Aorta (tissue), 5 donors: Measurements from ENCODE around the gene CNOT2. TPM values are rescaled to one million over a fixed set of nuclear protein-coding genes. Genes with fewer than 3 reads are reported as not detected.

ENCODE experiments used
- ATAC-seq: fragments of 200-7000 bp; cut with Tn5 transposase; one replicate; pipeline ENCODE4 v1.9.1; 2022; ENCODE audit warnings: moderate library complexity; ENCODE audit not compliant: low FRiP score
- DNase-seq, 2 donors: peaks; one replicate each; pipeline ENCODE4 v3.0.0-alpha.2; 2020
- H3K27ac ChIP-seq, 2 donors: one replicate each; pipeline ENCODE4 v1.5.1; 2013; ENCODE audit warnings: low read length in 2 of 2, mild to moderate bottlenecking in 2 of 2, moderate library complexity in 2 of 2, control low read depth in 1 of 2, inconsistent platforms in 1 of 2, low read depth in 1 of 2
- H3K27me3 ChIP-seq, 2 donors: one replicate each; pipeline ENCODE4 v1.6.1; 2013; ENCODE audit warnings: control low read depth in 1 of 2, low read length in 1 of 2, mild to moderate bottlenecking in 1 of 2, moderate library complexity in 1 of 2; ENCODE audit not compliant: insufficient read depth in 2 of 2, control insufficient read depth in 1 of 2
- H3K36me3 ChIP-seq, 2 donors: one replicate each; pipeline ENCODE4 v1.6.1; 2013; ENCODE audit warnings: control low read depth in 1 of 2, low read length in 1 of 2, mild to moderate bottlenecking in 1 of 2; ENCODE audit not compliant: insufficient read depth in 2 of 2, control insufficient read depth in 1 of 2
- H3K4me1 ChIP-seq, 2 donors: one replicate each; pipeline ENCODE4 v1.6.1; 2013; ENCODE audit warnings: low read length in 2 of 2, control low read depth in 1 of 2, mild to moderate bottlenecking in 1 of 2, moderate library complexity in 1 of 2; ENCODE audit not compliant: insufficient read depth in 2 of 2, control insufficient read depth in 1 of 2
- H3K4me3 ChIP-seq, 2 donors: one replicate each; pipeline ENCODE4 v1.5.1; 2013; ENCODE audit warnings: low read length in 2 of 2, control low read depth in 1 of 2, mild to moderate bottlenecking in 1 of 2
- H3K9me3 ChIP-seq: one replicate; pipeline ENCODE4 v1.6.1; 2013; ENCODE audit warnings: mild to moderate bottlenecking, low read length; ENCODE audit not compliant: control insufficient read depth
- WGBS, 2 donors: extraction: QIAGEN DNeasy Blood & Tissue Kit; methylation state at CpG; one replicate each; pipeline ENCODE4 v1.1.7; 2013; 5-methylcytosine and 5-hydroxymethylcytosine counted together
- intact Hi-C, 2 donors: fragments of 100-400 bp; cut with DNase I; formaldehyde crosslinking; loops; one replicate each; pipeline versions ENCODE4 v1.14.2 to v1.15.0; 2022
- polyA plus RNA-seq, 2 donors: library from polyadenylated mRNA; stranded (reverse); fragments of 200-250 nt; gene quantifications; one replicate each; pipeline ENCODE4 v1.2.3, GENCODE V29; 2013
- total RNA-seq, 2 donors: library from RNA; stranded (reverse); fragmentation: NEBNext Ultra II Directional; extraction: Animal tissue kit (Norgen Biotek cat#: 25700); gene quantifications; one replicate each; pipeline ENCODE4 v1.2.1, GENCODE V29; 2021
- donor health status: healthy with polysubstance abuse.
- donor health status: Bipolar disorder and iron deficiency.
- donor health status: DM: no; HTN: no; CAD: no.
- donor health status: DM: no; HTN: no; CAD: no.
- donor health status: DM: yes; HTN: yes; CAD: no.

CNOT2 gene
- total and polyA plus RNA-seq, 4 donors = 39.0 to 108 (median 59.2) TPM

DNA sequence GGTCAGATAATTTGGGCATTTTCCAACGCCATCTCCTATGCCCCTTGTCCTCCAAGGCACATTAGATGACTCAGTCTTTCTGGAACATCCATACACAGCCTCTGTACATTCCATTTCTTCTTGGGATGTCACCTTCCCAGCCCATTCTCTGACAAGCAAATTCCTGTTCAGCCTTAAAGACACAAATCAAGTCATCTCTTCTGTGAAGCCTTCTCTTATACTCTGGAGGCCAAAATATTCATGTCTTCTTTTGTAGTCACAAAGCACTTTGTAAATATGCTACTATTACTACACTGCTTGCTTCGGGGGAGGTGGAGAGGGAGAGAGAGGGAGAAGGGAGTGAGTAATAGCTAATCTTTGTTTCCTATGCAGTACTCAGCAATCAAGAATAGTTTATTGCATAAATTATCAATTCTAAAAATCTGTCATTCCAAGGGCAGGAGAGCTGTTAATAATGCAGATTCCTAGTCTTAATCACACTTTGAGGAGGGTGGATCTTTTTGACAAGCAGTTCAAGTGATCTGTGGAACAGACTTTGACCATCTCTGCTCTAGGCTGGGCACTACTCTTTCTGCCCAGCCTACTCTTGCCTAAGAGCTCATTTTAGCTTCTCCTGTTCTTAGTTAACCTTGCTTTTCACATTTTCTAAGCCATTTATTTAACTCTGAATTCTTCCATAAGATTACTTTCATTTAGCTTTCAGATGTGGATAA is 150.7 kb downstream of the CNOT2 start:
- no peak overlapping the region for H3K27ac ChIP-seq
- WGBS, 2 donors = 82 to 86% methylated on average over 2 of the region's 2 CpGs

GRCh38 chr12:70398002-70398401 is 154.8 kb downstream of the CNOT2 start:
- intact Hi-C loops = no loop called here
- Histone ChIP-seq H3K4me1 (no peaks in the 10 kb centered on the region), H3K9me3 (peaks cover 3% of the 10 kb centered on the region), H3K36me3 (peaks cover 0 to 3% of the 10 kb centered on the region in 2 donors), H3K27ac (no peak overlapping the region), H3K27me3 (no peaks in the 10 kb centered on the region), H3K4me3 (no peak overlapping the region)
- ATAC-seq = no peak
- no peak for DNase-seq

More for the DNA sequence above, 150.7 kb downstream of the CNOT2 start:
- H3K36me3 ChIP-seq = no peaks in the 10 kb centered on the region
- H3K27me3 ChIP-seq = no peaks in the 10 kb centered on the region
- intact Hi-C loops = no loop called here
- ATAC-seq (no peak), DNase-seq (no peak)
- H3K9me3 ChIP-seq = peaks cover 3% of the 10 kb centered on the region
- H3K4me1 ChIP-seq = no peaks in the 10 kb centered on the region
- no peak overlapping the region for H3K4me3 ChIP-seq

- WGBS, 2 donors = 82 to 87% methylated on average over 3 of the region's 3 CpGs
Observed at GRCh38 chr12:70398862-70399261, 155.6 kb downstream of the CNOT2 start.

GRCh38 chr12:70399311-70399710 is 156.1 kb downstream of the CNOT2 start:
- H3K36me3 ChIP-seq = peaks cover 0 to 3% of the 10 kb centered on the region in 2 donors
- H3K4me1 ChIP-seq = no peaks in the 10 kb centered on the region
- WGBS, 2 donors = 87 to 97% methylated on average over 6 of the region's 6 CpGs
- H3K9me3 ChIP-seq = peaks cover 3% of the 10 kb centered on the region
- H3K27ac ChIP-seq = no peak overlapping the region
- H3K4me3 ChIP-seq = no peak overlapping the region
- ATAC-seq = no peak
- DNase-seq = no peak
- intact Hi-C loops = no loop called here
- H3K27me3 ChIP-seq = no peaks in the 10 kb centered on the region

More at GRCh38 chr12:70398862-70399261, 155.6 kb downstream of the CNOT2 start:
- intact Hi-C loops = no loop called here
- no peak overlapping the region for H3K27ac ChIP-seq
- DNase-seq (no peak), ATAC-seq (no peak)
- no peaks in the 10 kb centered on the region for H3K27me3 ChIP-seq
- peaks cover 0 to 3% of the 10 kb centered on the region in 2 donors for H3K36me3 ChIP-seq
- no peaks in the 10 kb centered on the region for H3K4me1 ChIP-seq
- H3K4me3 ChIP-seq = no peak overlapping the region
- peaks cover 3% of the 10 kb centered on the region for H3K9me3 ChIP-seq

DNA sequence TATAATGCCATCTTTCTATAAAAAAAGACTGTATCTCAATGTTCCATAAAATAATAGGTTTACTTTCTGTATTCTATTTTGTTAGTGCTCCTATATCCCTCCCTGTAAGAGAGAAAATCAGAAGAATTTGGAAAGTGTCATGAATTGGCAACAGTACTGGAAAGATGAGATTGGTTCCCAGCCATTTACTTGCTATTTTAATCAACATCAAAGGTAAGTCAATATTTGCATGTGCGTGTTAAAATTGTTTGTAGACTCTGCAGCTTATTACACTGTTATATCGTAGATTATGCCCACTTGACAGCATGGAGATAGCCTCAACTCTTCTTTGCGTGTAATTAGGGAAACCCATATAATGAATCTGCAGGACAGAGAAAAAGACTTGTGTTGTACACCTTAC is 156.9 kb downstream of the CNOT2 start:
- peaks cover 0 to 3% of the 10 kb centered on the region in 2 donors for H3K36me3 ChIP-seq
- intact Hi-C loops = no loop called here
- WGBS, 2 donors = 90 to 93% methylated on average over 3 of the region's 3 CpGs
- H3K4me3 ChIP-seq = no peak overlapping the region
- DNase-seq (no peak), ATAC-seq (no peak)
- peaks cover 3% of the 10 kb centered on the region for H3K9me3 ChIP-seq
- no peaks in the 10 kb centered on the region for H3K4me1 ChIP-seq
- no peaks in the 10 kb centered on the region for H3K27me3 ChIP-seq
- H3K27ac ChIP-seq = no peak overlapping the region

GRCh38 chr12:70402597-70402996 is 159.4 kb downstream of the CNOT2 start:
- peaks cover 3% of the 10 kb centered on the region for H3K9me3 ChIP-seq
- intact Hi-C loops = no loop called here
- ATAC-seq (no peak), DNase-seq (no peak)
- no peaks in the 10 kb centered on the region for H3K4me1 ChIP-seq
- no peak overlapping the region for H3K4me3 ChIP-seq
- no peaks in the 10 kb centered on the region for H3K27me3 ChIP-seq
- H3K36me3 ChIP-seq = peaks cover 0 to 3% of the 10 kb centered on the region in 2 donors
- no peak overlapping the region for H3K27ac ChIP-seq
- WGBS, 2 donors = 91 to 95% methylated on average over 1 of the region's 1 CpG

DNA sequence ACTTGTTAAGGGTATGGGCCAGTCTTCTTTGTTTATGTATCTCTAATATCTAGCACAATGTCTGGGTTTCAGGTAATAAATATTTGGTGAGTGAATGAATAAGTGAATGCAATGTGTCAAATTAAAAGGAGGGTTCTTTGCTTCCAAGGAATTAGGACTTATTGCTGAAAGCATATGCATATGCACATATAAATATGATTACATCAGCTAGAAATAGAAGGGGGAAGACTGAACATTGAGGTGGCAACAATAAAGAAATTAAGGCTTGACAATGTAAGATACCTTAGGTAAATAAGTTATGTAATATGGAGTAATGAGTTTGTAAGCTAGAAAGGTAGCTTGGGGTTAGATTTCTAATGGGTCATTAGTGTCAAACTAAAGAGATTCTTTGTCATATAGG is 160.6 kb downstream of the CNOT2 start:
- peaks cover 0 to 3% of the 10 kb centered on the region in 2 donors for H3K36me3 ChIP-seq
- DNase-seq = no peak
- no peaks in the 10 kb centered on the region for H3K4me1 ChIP-seq
- intact Hi-C loops = no loop called here
- ATAC-seq = no peak
- no peak overlapping the region for H3K4me3 ChIP-seq
- H3K27me3 ChIP-seq = no peaks in the 10 kb centered on the region
- H3K27ac ChIP-seq = no peak overlapping the region
- peaks cover under 1% of the 10 kb centered on the region for H3K9me3 ChIP-seq

Other genes starting within 250 kb of the CNOT2 start
- gene KCNMB4, start 122.9 kb downstream of the CNOT2 start, total RNA-seq = 1 to 10 TPM; 2.0 to 3.3 TPM
- 1 to 10 TPM; 1.0 to 2.0 TPM for gene KCNMB4, start 122.9 kb downstream of the CNOT2 start, polyA plus RNA-seq